Panc1 (cell line): ENCODE results near the gene CREBBP. TPM values are rescaled to one million over a fixed set of nuclear protein-coding genes. Genes with fewer than 3 reads are reported as not detected.

Source experiments
- ATAC-seq: fragments of 200-7000 bp; cut with Tn5 transposase; 2 replicates; pipeline ENCODE4 v1.9.1; 2020; ENCODE audit warnings: mild to moderate bottlenecking, moderate library complexity
- BruUV-seq: library from RNA; stranded (reverse); fragments of 400-500 nt; replicated peaks from 2 replicates; lab custom pipeline; 2021; lab: Mats Ljungman, UMichigan
- CTCF ChIA-PET: fragments of 300-600 bp; sonication (Branson Sonifier 250); formaldehyde crosslinking; loops from one replicate; lab custom pipeline; 2022; ENCODE audit warnings: antibody characterized with exemption; lab: Charles Lee
- POLR2A ChIA-PET: fragments of 300-600 bp; sonication (Branson Sonifier 250); formaldehyde crosslinking; loops from one replicate; lab custom pipeline; 2022; ENCODE audit warnings: antibody characterized with exemption; lab: Charles Lee
- DNase-seq: peaks from one replicate; pipeline ENCODE4 v3.0.0-alpha.2; 2010; ENCODE audit warnings: low read depth, low spot score
- H3K27ac ChIP-seq: 2 replicates; pipeline ENCODE4 v1.5.1; 2011; ENCODE audit warnings: mild to moderate bottlenecking, low read length, inconsistent platforms
- H3K27me3 ChIP-seq: fragments of 200-500 bp; sonication (Bioruptor generic); 2 replicates; pipeline ENCODE4 v1.6.0; 2014; ENCODE audit warnings: low read length, inconsistent platforms; ENCODE audit not compliant: control insufficient read depth, insufficient read depth
- H3K36me3 ChIP-seq: fragments of 200-500 bp; sonication (Bioruptor generic); 2 replicates; pipeline ENCODE4 v1.5.1; 2014; ENCODE audit warnings: inconsistent platforms, mild to moderate bottlenecking, low read length, moderate library complexity; ENCODE audit not compliant: control insufficient read depth, insufficient read depth
- H3K4me1 ChIP-seq: 2 replicates; pipeline ENCODE4 v1.5.1; 2011; ENCODE audit warnings: inconsistent platforms, mild to moderate bottlenecking, low read length, moderate library complexity; ENCODE audit not compliant: control insufficient read depth, insufficient read depth
- H3K4me3 ChIP-seq, 2 experiments: 2 replicates each; pipeline ENCODE4 v1.5.1; 2011 to 2012; ENCODE audit warnings: low read depth in 2 of 2, low read length in 2 of 2, mild to moderate bottlenecking in 2 of 2, inconsistent platforms in 1 of 2, moderate library complexity in 1 of 2
- H3K9me3 ChIP-seq: fragments of 200-500 bp; sonication (Bioruptor generic); 2 replicates; pipeline ENCODE4 v1.5.1; 2014; ENCODE audit warnings: low read depth, mild to moderate bottlenecking, inconsistent platforms, low read length, moderate library complexity; ENCODE audit not compliant: control insufficient read depth, insufficient read depth
- POLR2AphosphoS5 ChIP-seq: IDR thresholded peaks from 2 replicates; pipeline ENCODE4 v1.6.1; 2012; ENCODE audit warnings: mild to moderate bottlenecking, low read depth, low read length, moderate library complexity
- SIN3A ChIP-seq: IDR thresholded peaks from 2 replicates; pipeline ENCODE4 v1.6.1; 2012; ENCODE audit warnings: low read depth, mild to moderate bottlenecking, low read length, moderate library complexity, borderline replicate concordance; ENCODE audit not compliant: insufficient read depth
- TCF7L2 ChIP-seq: IDR thresholded peaks from 2 replicates; pipeline ENCODE4 v1.6.1; 2011; ENCODE audit warnings: mild to moderate bottlenecking, low read depth, low read length, inconsistent platforms
- in situ Hi-C: cut with HindIII; loops from 2 replicates; pipeline ENCODE4 v1.10.0; 2016; ENCODE audit warnings: low sequenced_read_pairs, low pct_unique_long_range_greater_than_20kb
- intact Hi-C: fragments of 100-400 bp; cut with micrococcal nuclease; formaldehyde crosslinking; loops from one replicate; pipeline ENCODE4 v1.10.0; 2022; ENCODE audit not compliant: unreplicated experiment
- total RNA-seq: library from RNA; stranded (reverse); gene quantifications from one replicate; pipeline ENCODE4 v1.2.1, GENCODE V29; 2021; ENCODE audit not compliant: unreplicated experiment
- TF ChIP-seq, protein P1 (sequence below): fragments of 450-650 bp; IDR thresholded peaks from 2 replicates; pipeline ENCODE4 v1.5.1; 2017; ENCODE audit warnings: mild to moderate bottlenecking
- TF ChIP-seq, protein P2 (sequence below), 2 experiments: IDR thresholded peaks; 2 replicates each; pipeline ENCODE4 v1.6.1; 2011 to 2012; ENCODE audit warnings: low read depth in 2 of 2, control low read depth in 1 of 2, low read length in 1 of 2, mild to moderate bottlenecking in 1 of 2, moderate library complexity in 1 of 2; ENCODE audit not compliant: insufficient read depth in 1 of 2

Gene CREBBP
- total RNA-seq, 1 experiment from 2014 or later: 60.2 TPM

DNA sequence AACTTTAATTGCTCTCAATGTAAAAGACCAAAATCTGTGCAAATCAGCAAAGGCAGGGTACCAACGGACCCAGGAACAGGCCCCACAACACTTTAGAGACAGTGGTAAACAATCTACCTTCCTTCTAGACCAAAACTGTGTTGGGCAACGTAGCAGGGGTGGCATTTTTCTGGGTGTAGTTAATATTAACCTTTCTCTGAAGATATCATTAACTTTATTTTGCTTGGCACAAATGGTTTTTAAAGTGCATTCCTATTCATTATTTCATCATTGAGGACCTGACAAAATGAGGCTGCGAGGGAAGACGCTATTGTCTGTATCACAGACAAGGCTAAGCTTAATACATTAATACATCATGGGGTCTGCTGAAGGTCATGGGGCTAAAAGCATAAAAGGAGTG lies 125.3 kb downstream of the CREBBP start:
- H3K36me3 ChIP-seq: peaks cover 24% of the 10 kb centered on the region
- no peak overlapping the region for H3K4me3 ChIP-seq
- in situ Hi-C loops (no loop called here), intact Hi-C loops (no loop called here)
- ATAC-seq (no peak), DNase-seq (no peak)
- no TSS peak for BruUV-seq
- ChIA-PET POLR2A (no interaction called here), CTCF (no interaction called here)
- no peaks in the 10 kb centered on the region for H3K27me3 ChIP-seq
- no peaks in the 10 kb centered on the region for H3K4me1 ChIP-seq
- no peak overlapping the region for H3K27ac ChIP-seq
- no peaks in the 10 kb centered on the region for H3K9me3 ChIP-seq
- TF ChIP-seq, protein P1, sequence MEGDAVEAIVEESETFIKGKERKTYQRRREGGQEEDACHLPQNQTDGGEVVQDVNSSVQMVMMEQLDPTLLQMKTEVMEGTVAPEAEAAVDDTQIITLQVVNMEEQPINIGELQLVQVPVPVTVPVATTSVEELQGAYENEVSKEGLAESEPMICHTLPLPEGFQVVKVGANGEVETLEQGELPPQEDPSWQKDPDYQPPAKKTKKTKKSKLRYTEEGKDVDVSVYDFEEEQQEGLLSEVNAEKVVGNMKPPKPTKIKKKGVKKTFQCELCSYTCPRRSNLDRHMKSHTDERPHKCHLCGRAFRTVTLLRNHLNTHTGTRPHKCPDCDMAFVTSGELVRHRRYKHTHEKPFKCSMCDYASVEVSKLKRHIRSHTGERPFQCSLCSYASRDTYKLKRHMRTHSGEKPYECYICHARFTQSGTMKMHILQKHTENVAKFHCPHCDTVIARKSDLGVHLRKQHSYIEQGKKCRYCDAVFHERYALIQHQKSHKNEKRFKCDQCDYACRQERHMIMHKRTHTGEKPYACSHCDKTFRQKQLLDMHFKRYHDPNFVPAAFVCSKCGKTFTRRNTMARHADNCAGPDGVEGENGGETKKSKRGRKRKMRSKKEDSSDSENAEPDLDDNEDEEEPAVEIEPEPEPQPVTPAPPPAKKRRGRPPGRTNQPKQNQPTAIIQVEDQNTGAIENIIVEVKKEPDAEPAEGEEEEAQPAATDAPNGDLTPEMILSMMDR: no peak
- TF ChIP-seq, protein P2, sequence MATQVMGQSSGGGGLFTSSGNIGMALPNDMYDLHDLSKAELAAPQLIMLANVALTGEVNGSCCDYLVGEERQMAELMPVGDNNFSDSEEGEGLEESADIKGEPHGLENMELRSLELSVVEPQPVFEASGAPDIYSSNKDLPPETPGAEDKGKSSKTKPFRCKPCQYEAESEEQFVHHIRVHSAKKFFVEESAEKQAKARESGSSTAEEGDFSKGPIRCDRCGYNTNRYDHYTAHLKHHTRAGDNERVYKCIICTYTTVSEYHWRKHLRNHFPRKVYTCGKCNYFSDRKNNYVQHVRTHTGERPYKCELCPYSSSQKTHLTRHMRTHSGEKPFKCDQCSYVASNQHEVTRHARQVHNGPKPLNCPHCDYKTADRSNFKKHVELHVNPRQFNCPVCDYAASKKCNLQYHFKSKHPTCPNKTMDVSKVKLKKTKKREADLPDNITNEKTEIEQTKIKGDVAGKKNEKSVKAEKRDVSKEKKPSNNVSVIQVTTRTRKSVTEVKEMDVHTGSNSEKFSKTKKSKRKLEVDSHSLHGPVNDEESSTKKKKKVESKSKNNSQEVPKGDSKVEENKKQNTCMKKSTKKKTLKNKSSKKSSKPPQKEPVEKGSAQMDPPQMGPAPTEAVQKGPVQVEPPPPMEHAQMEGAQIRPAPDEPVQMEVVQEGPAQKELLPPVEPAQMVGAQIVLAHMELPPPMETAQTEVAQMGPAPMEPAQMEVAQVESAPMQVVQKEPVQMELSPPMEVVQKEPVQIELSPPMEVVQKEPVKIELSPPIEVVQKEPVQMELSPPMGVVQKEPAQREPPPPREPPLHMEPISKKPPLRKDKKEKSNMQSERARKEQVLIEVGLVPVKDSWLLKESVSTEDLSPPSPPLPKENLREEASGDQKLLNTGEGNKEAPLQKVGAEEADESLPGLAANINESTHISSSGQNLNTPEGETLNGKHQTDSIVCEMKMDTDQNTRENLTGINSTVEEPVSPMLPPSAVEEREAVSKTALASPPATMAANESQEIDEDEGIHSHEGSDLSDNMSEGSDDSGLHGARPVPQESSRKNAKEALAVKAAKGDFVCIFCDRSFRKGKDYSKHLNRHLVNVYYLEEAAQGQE (IDR thresholded peaks at IDR 0.05; ENCODE audit: insufficient read depth in 1 of 2, low read depth in 2 of 2, low read length in 1 of 2): no peak
- TF ChIP-seq TCF7L2 (no peak), SIN3A (no peak)

DNA sequence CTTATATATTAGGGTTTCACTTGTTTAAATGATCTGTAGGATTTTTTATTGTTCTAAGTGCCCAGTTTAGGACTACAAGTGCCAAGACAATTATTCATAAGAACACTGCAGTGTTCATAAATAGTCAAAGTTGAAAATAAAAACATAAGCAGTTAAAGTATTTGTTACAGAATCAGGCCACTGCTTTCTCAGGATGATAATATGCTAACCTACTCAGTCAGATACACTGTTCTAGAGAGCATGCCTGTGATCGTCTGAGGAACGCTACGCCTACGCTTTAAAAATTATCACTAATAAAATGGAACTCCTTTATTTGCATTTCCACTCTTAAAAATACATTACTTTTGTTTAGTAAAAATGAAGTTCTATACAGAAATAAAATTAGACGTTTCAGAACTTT lies 125.7 kb downstream of the CREBBP start:
- in situ Hi-C loops (no loop called here), intact Hi-C loops (no loop called here)
- BruUV-seq: no TSS peak
- TF ChIP-seq, protein P1: no peak
- TF ChIP-seq TCF7L2 (no peak), POLR2AphosphoS5 (no peak), SIN3A (no peak)
- TF ChIP-seq, protein P2 (IDR thresholded peaks at IDR 0.05; ENCODE audit: insufficient read depth in 1 of 2, low read depth in 2 of 2, low read length in 1 of 2): no peak
- ATAC-seq: no peak
- POLR2A ChIA-PET: no interaction called here
- Histone ChIP-seq H3K27me3 (no peaks in the 10 kb centered on the region), H3K9me3 (no peaks in the 10 kb centered on the region), H3K27ac (no peak overlapping the region), H3K4me3 (no peak overlapping the region), H3K4me1 (no peaks in the 10 kb centered on the region), H3K36me3 (peaks cover 24% of the 10 kb centered on the region)
- no peak for DNase-seq
- CTCF ChIA-PET: no interaction called here
